Stimulated activated CD4-positive, alpha-beta T cell treated with anti-CD3 and anti-CD28 coated beads, Interleukin-1b, Interleukin-23, amount 100 ng/mL, for 48 hours (primary cell): ENCODE measurements around the gene HSD11B2.

Experiments used
- DNase-seq: peaks from one replicate; pipeline ENCODE4 v3.0.0-alpha.2; 2020

HSD11B2 gene

GRCh38 chr16:67456391-67457081, 25.6 kb downstream of the HSD11B2 start:
- DNase-seq, result no peak

GRCh38 chr16:67457611-67458010, 26.7 kb downstream of the HSD11B2 start:
- no peak for DNase-seq

GRCh38 chr16:67458121-67458641, 27.3 kb downstream of the HSD11B2 start:
- DNase-seq, result no peak

- no peak for DNase-seq
These were observed 28.3 kb downstream of the HSD11B2 start for GRCh38 chr16:67459066-67459860.

- DNase-seq, result no peak
These were observed 28.9 kb downstream of the HSD11B2 start for GRCh38 chr16:67459861-67460150.

- DNase-seq, result no peak
These were observed 29.2 kb downstream of the HSD11B2 start for GRCh38 chr16:67460168-67460567.

- no peak for DNase-seq
These were observed 30.0 kb downstream of the HSD11B2 start for GRCh38 chr16:67460961-67461360.

- no peak for DNase-seq
These were observed 30.8 kb downstream of the HSD11B2 start for GRCh38 chr16:67461600-67462278.

GRCh38 chr16:67462279-67462655, 31.3 kb downstream of the HSD11B2 start:
- DNase-seq, result no peak

GRCh38 chr16:67463059-67463458, 32.1 kb downstream of the HSD11B2 start:
- no peak for DNase-seq

- no peak for DNase-seq
These were observed 32.8 kb downstream of the HSD11B2 start for GRCh38 chr16:67463691-67464090.

GRCh38 chr16:67464565-67464964, 33.6 kb downstream of the HSD11B2 start:
- DNase-seq, result no peak

GRCh38 chr16:67466581-67466980, 35.7 kb downstream of the HSD11B2 start:
- DNase-seq, result no peak

GRCh38 chr16:67468731-67469130, 37.8 kb downstream of the HSD11B2 start:
- DNase-seq, result no peak

- DNase-seq, result no peak
These were observed 39.4 kb downstream of the HSD11B2 start for GRCh38 chr16:67470359-67470758.

- no peak for DNase-seq
These were observed 41.0 kb downstream of the HSD11B2 start for GRCh38 chr16:67471758-67472384.

GRCh38 chr16:67474551-67475455, 43.9 kb downstream of the HSD11B2 start:
- no peak for DNase-seq

GRCh38 chr16:67477960-67478554, 47.1 kb downstream of the HSD11B2 start:
- DNase-seq, result no peak

- peak; percentile 97 for DNase-seq
These were observed 50.1 kb downstream of the HSD11B2 start, which contains the start of gene ATP6V0D1 for GRCh38 chr16:67480833-67481560. Gene ATP6V0D1 (minus strand): TSS chr16:67481157. CDS start chr16:67481086, 71 bp downstream.

- peak; percentile 65 for DNase-seq
These were observed 50.8 kb downstream of the HSD11B2 start for GRCh38 chr16:67481561-67482232.
